Mucosa of descending colon (tissue), 3 donors: Measurements from ENCODE around the gene ZBTB34. TPM values are rescaled to one million over a fixed set of nuclear protein-coding genes. Genes with fewer than 3 reads are reported as not detected.

ENCODE experiments used
- ATAC-seq: fragments of 200-7000 bp; cut with Tn5 transposase; one replicate; pipeline ENCODE4 v1.9.1; 2020; ENCODE audit warnings: mild to moderate bottlenecking, moderate library complexity
- DNase-seq, 3 donors: peaks; one replicate each; pipeline ENCODE4 v3.0.0-alpha.2; 2020
- H3K36me3 ChIP-seq: fragments of 200-600 bp; one replicate; pipeline ENCODE4 v1.8.0; 2021; ENCODE audit warnings: low read depth, mild to moderate bottlenecking
- H3K4me1 ChIP-seq: fragments of 200-600 bp; one replicate; pipeline ENCODE4 v1.8.0; 2021; ENCODE audit warnings: low read depth, mild to moderate bottlenecking
- H3K4me3 ChIP-seq: fragments of 200-600 bp; one replicate; pipeline ENCODE4 v1.8.0; 2021; ENCODE audit warnings: mild to moderate bottlenecking
- H3K9me3 ChIP-seq: fragments of 200-600 bp; one replicate; pipeline ENCODE4 v1.8.0; 2021; ENCODE audit warnings: mild to moderate bottlenecking
- intact Hi-C, 2 donors: fragments of 100-400 bp; cut with DNase I in 1 of 2; cut with micrococcal nuclease in 1 of 2; formaldehyde crosslinking; loops; one replicate each; pipeline versions ENCODE4 v1.11.0 to v1.11.1; 2022; cut with DNase I, micrococcal nuclease
- total RNA-seq, 3 donors: library from RNA; stranded (reverse); fragmentation: NEBNext Ultra II Directional in 2 of 3; extraction: Animal tissue kit (Norgen Biotek cat#: 25700) in 2 of 3; gene quantifications; one replicate each; pipeline versions ENCODE4 v1.2.1 to v1.2.4, GENCODE V29; 2021 to 2023
- TF ChIP-seq, protein P1 (sequence below): fragments of 200-600 bp; IDR thresholded peaks from one replicate; pipeline ENCODE4 v1.8.0; 2022; ENCODE audit warnings: antibody characterized with exemption, mild to moderate bottlenecking
- donor health status: DM: no; HTN: no; CAD: no; lungs with moderate emphysema.
- donor health status: DM: no; HTN: no; CAD: no.
- donor health status: DM: no; HTN: yes; CAD: no.

The ZBTB34 gene
- total RNA-seq, 3 donors from 2014 or later = 7.7 to 12.3 (median 10.0) TPM

DNA sequence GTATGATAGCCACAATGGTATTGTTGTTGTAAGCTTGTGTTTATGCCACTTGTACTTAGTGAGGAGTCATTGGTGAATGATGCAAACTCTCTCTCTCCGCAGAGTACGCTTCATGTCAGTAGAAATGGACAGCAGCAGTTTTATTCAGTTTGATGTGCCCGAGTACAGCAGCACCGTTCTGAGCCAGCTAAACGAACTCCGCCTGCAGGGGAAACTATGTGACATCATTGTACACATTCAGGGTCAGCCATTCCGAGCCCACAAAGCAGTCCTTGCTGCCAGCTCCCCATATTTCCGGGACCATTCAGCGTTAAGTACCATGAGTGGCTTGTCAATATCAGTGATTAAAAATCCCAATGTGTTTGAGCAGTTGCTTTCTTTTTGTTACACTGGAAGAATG is 18.8 kb downstream of the ZBTB34 start:
- H3K36me3 ChIP-seq = no peaks in the 10 kb centered on the region
- TF ChIP-seq, protein P1, sequence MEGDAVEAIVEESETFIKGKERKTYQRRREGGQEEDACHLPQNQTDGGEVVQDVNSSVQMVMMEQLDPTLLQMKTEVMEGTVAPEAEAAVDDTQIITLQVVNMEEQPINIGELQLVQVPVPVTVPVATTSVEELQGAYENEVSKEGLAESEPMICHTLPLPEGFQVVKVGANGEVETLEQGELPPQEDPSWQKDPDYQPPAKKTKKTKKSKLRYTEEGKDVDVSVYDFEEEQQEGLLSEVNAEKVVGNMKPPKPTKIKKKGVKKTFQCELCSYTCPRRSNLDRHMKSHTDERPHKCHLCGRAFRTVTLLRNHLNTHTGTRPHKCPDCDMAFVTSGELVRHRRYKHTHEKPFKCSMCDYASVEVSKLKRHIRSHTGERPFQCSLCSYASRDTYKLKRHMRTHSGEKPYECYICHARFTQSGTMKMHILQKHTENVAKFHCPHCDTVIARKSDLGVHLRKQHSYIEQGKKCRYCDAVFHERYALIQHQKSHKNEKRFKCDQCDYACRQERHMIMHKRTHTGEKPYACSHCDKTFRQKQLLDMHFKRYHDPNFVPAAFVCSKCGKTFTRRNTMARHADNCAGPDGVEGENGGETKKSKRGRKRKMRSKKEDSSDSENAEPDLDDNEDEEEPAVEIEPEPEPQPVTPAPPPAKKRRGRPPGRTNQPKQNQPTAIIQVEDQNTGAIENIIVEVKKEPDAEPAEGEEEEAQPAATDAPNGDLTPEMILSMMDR = no peak
- H3K9me3 ChIP-seq = no peaks in the 10 kb centered on the region

DNA sequence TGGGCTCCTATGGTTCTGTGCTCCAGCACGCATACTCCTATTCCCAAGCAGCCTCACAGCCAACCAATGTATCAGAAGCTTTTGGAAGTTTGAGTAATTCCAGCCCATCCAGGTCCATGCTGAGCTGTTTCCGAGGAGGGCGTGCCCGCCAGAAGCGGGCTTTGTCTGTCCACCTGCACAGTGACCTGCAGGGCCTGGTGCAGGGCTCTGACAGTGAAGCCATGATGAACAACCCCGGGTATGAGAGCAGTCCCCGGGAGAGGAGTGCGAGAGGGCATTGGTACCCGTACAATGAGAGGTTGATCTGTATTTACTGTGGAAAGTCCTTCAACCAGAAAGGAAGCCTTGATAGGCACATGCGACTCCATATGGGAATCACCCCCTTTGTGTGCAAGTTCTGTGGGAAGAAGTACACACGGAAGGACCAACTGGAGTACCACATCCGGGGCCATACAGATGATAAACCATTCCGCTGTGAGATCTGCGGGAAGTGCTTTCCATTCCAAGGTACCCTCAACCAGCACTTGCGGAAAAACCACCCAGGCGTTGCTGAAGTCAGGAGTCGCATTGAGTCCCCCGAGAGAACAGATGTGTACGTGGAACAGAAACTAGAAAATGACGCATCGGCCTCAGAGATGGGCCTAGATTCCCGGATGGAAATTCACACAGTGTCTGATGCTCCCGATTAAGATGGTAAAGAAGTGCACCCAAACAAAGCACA is 19.9 kb downstream of the ZBTB34 start:
- Histone ChIP-seq H3K9me3 (no peaks in the 10 kb centered on the region), H3K4me3 (no peak overlapping the region), H3K36me3 (no peaks in the 10 kb centered on the region), H3K4me1 (no peaks in the 10 kb centered on the region)
- intact Hi-C loops = no loop called here
- no peak for ATAC-seq
- no peak for DNase-seq
- TF ChIP-seq, protein P1 = no peak

More for the DNA sequence above, 18.8 kb downstream of the ZBTB34 start:
- no peak overlapping the region for H3K4me3 ChIP-seq
- DNase-seq (no peak), ATAC-seq (no peak)
- intact Hi-C loops = no loop called here
- H3K4me1 ChIP-seq = no peaks in the 10 kb centered on the region

DNA sequence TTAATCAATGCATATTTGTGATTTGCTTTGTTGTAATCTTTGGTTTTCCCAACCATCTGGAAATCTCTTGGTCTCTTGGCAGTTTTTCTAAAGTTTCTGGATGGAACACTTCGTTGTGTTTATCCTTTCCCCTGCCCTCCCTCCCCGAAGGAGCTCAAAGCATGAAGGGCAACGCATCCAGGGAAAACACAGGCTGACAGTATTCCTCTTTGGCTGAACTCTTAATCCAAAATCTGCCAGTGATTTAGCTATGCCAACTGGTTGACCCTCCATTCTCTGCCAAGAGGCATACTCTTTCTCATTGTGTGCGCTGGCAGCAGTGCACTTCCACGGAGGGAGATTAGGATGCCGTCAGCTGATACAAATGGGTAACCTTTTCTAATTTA is 20.5 kb downstream of the ZBTB34 start:
- no peaks in the 10 kb centered on the region for H3K36me3 ChIP-seq
- H3K4me3 ChIP-seq = no peak overlapping the region
- TF ChIP-seq, protein P1 = no peak
- no peaks in the 10 kb centered on the region for H3K9me3 ChIP-seq
- ATAC-seq (no peak), DNase-seq (no peak)
- no peaks in the 10 kb centered on the region for H3K4me1 ChIP-seq
- intact Hi-C loops = no loop called here

DNA sequence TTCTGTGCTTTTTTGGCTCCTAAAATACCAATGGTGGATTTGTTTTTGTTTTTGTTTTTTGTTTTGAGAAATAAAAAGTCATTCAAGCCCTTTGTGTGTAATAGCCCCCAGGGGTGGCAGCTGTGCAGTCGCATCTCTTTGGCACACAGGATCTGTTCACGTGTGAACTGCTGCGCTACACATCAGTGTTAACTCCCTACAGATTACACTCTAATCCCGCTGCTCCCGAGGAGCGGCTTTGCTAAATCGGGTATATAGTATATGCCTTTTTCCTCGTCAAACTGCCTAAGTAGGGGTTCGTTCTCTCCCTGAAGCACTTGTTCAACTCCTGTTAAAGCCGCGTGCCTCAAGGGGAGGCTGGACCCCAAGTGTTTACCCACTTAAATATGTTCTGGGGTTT is 22.3 kb downstream of the ZBTB34 start:
- ATAC-seq (no peak), DNase-seq (no peak)
- Histone ChIP-seq H3K4me3 (no peak overlapping the region), H3K36me3 (no peaks in the 10 kb centered on the region), H3K4me1 (no peaks in the 10 kb centered on the region), H3K9me3 (no peaks in the 10 kb centered on the region)
- intact Hi-C loops = no loop called here
- TF ChIP-seq, protein P1 = no peak

DNA sequence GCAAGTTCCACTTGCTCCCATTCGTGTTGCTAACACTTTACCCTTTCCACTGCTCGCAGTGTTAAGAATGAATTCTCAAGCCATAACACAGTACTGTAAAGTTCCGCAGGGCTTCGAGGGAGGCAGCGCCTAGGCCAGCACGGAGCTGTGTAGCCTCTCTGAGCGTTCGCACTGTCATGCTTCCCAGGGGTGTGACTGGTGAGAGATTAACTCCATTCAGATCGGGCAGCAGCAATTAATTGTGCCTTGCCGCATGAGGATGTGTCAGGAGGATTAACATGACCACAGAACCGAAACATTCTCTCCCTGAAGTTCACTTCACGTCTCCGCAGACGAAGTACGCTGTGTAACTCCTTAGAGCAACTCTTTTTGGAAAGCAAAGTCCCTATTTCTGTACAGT is 23.2 kb downstream of the ZBTB34 start:
- DNase-seq (no peak), ATAC-seq (no peak)
- Histone ChIP-seq H3K9me3 (no peaks in the 10 kb centered on the region), H3K4me3 (no peak overlapping the region), H3K36me3 (no peaks in the 10 kb centered on the region), H3K4me1 (no peaks in the 10 kb centered on the region)
- TF ChIP-seq, protein P1 = no peak
- intact Hi-C loops = no loop called here
